D721Med (cell line): ENCODE results near the gene PIM1.

Experiments
- DNase-seq: peaks from one replicate; pipeline ENCODE4 v3.0.0; 2011; ENCODE audit warnings: low spot score; ENCODE audit not compliant: insufficient read length
- FAIRE-seq: peaks from 2 replicates; lab custom pipeline; 2011; peaks lifted over from hg19 to GRCh38; lab: Jason Lieb, UNC
- CTCF ChIP-seq: IDR thresholded peaks from 2 replicates; pipeline ENCODE4 v1.5.1; 2012; ENCODE audit warnings: mild to moderate bottlenecking, control low read depth; ENCODE audit not compliant: insufficient read depth; ENCODE audit errors: missing control alignments

PIM1 gene

GRCh38 chr6:37169496-37170272, at the start of gene PIM1:
Gene PIM1, plus strand, starts transcription at chr6:37170152. Its CDS starts 424 bp downstream, at chr6:37170576.
- FAIRE-seq (no peak), DNase-seq (peak; percentile 89)
- TF ChIP-seq CTCF = no peak

GRCh38 chr6:37121556-37121955, 48.4 kb upstream of the PIM1 start:
- no peak for TF ChIP-seq CTCF
- FAIRE-seq (no peak), DNase-seq (no peak)

GRCh38 chr6:37122861-37123260, 47.1 kb upstream of the PIM1 start:
- no peak for TF ChIP-seq CTCF
- DNase-seq = no peak
- no peak for FAIRE-seq

GRCh38 chr6:37123957-37124729, 45.8 kb upstream of the PIM1 start:
- FAIRE-seq (no peak), DNase-seq (no peak)

GRCh38 chr6:37125774-37126492, 44.0 kb upstream of the PIM1 start:
- FAIRE-seq (no peak), DNase-seq (no peak)
- TF ChIP-seq CTCF = no peak

More at GRCh38 chr6:37123957-37124729, 45.8 kb upstream of the PIM1 start:
- no peak for TF ChIP-seq CTCF

GRCh38 chr6:37126493-37126958, 43.4 kb upstream of the PIM1 start:
- peak; percentile 7 for TF ChIP-seq CTCF
- DNase-seq (no peak), FAIRE-seq (no peak)
